GM23338 (cell line): ENCODE results near the gene DFFA. TPM values are rescaled to one million over a fixed set of nuclear protein-coding genes. Genes with fewer than 3 reads are reported as not detected.

Experiments used
- ATAC-seq: fragments of 200-7000 bp; cut with Tn5 transposase; 3 replicates; pipeline ENCODE4 v1.9.1; 2020
- DNase-seq: peaks from one replicate; pipeline ENCODE4 v3.0.0-alpha.2; 2015; ENCODE audit warnings: low spot score
- H2AFZ ChIP-seq: fragments of 200-600 bp; sonication (generic); 2 replicates; pipeline ENCODE4 v1.8.0; 2016; ENCODE audit warnings: antibody characterized with exemption, mild to moderate bottlenecking, moderate library complexity
- H3F3A ChIP-seq: fragments of 200-600 bp; sonication (generic); replicated peaks from 2 replicates; pipeline ENCODE4 v1.8.0; 2017; ENCODE audit warnings: antibody characterized with exemption, mixed run types, low read depth
- H3K27ac ChIP-seq: fragments of 200-600 bp; sonication (generic); 2 replicates; pipeline ENCODE4 v1.6.1; 2016; ENCODE audit warnings: low read depth
- H3K27me3 ChIP-seq: fragments of 200-600 bp; sonication (generic); 2 replicates; pipeline ENCODE4 v1.8.0; 2016; ENCODE audit warnings: mild to moderate bottlenecking, mixed run types, moderate library complexity; ENCODE audit not compliant: insufficient read depth
- H3K36me3 ChIP-seq: fragments of 200-600 bp; sonication (generic); 2 replicates; pipeline ENCODE4 v1.8.0; 2016; ENCODE audit warnings: mild to moderate bottlenecking; ENCODE audit not compliant: insufficient read depth
- H3K4me1 ChIP-seq: fragments of 200-600 bp; sonication (generic); 2 replicates; pipeline ENCODE4 v1.8.0; 2016; ENCODE audit warnings: mild to moderate bottlenecking, moderate library complexity; ENCODE audit not compliant: insufficient read depth
- H3K4me2 ChIP-seq: fragments of 200-600 bp; sonication (generic); 2 replicates; pipeline ENCODE4 v1.7.1; 2017; ENCODE audit warnings: mixed run types
- H3K4me3 ChIP-seq: fragments of 200-600 bp; sonication (generic); 2 replicates; pipeline ENCODE4 v1.6.1; 2016; ENCODE audit warnings: mixed run types
- H3K79me2 ChIP-seq: fragments of 200-600 bp; sonication (generic); replicated peaks from 2 replicates; pipeline ENCODE4 v1.8.0; 2017; ENCODE audit warnings: mild to moderate bottlenecking; ENCODE audit not compliant: insufficient read depth
- H3K9me2 ChIP-seq: fragments of 200-600 bp; sonication (generic); 2 replicates; pipeline ENCODE4 v1.8.0; 2017; ENCODE audit not compliant: insufficient read depth
- H4K20me1 ChIP-seq: fragments of 200-600 bp; sonication (generic); replicated peaks from 2 replicates; pipeline ENCODE4 v1.8.0; 2017; ENCODE audit warnings: mild to moderate bottlenecking; ENCODE audit not compliant: insufficient read depth
- H3K27ac Mint-ChIP-seq: 2 replicates; pipeline ENCODE4 v1.8.0; 2020; ENCODE audit warnings: inconsistent platforms, mild to moderate bottlenecking, moderate library complexity, mixed read lengths
- H3K27me3 Mint-ChIP-seq: 3 replicates; pipeline ENCODE4 v1.8.0; 2022; ENCODE audit warnings: low read depth, mild to moderate bottlenecking, moderate library complexity, mixed read lengths, inconsistent platforms; ENCODE audit not compliant: insufficient read depth, poor library complexity
- H3K36me3 Mint-ChIP-seq: 3 replicates; pipeline ENCODE4 v1.8.0; 2021; ENCODE audit warnings: low read depth, mild to moderate bottlenecking, inconsistent platforms, moderate library complexity, mixed read lengths
- H3K4me1 Mint-ChIP-seq: 3 replicates; pipeline ENCODE4 v1.8.0; 2020; ENCODE audit warnings: mild to moderate bottlenecking, inconsistent platforms, mixed read lengths
- H3K4me3 Mint-ChIP-seq: 3 replicates; pipeline ENCODE4 v1.8.0; 2021; ENCODE audit warnings: moderate library complexity, mild to moderate bottlenecking, inconsistent platforms, mixed read lengths
- H3K9me3 Mint-ChIP-seq: 3 replicates; pipeline ENCODE4 v1.8.0; 2020; ENCODE audit warnings: moderate library complexity, mild to moderate bottlenecking, inconsistent platforms, mixed read lengths
- CREB1 ChIP-seq: fragments of 250-450 bp; sonication (Bioruptor Pico); IDR thresholded peaks from 2 replicates; pipeline ENCODE4 v1.5.0; 2020; ENCODE audit warnings: low read depth, mild to moderate bottlenecking, moderate library complexity
- EZH2 ChIP-seq: fragments of 200-600 bp; sonication (generic); IDR thresholded peaks from one replicate; pipeline ENCODE4 v1.8.0; 2017; ENCODE audit warnings: antibody characterized with exemption, mild to moderate bottlenecking, low read depth; ENCODE audit not compliant: unreplicated experiment
- EZH2phosphoT487 ChIP-seq: fragments of 200-600 bp; sonication (generic); IDR thresholded peaks from one replicate; pipeline ENCODE4 v1.8.1; 2018; ENCODE audit warnings: antibody characterized with exemption; ENCODE audit not compliant: unreplicated experiment
- JUNB ChIP-seq: IDR thresholded peaks from one replicate; pipeline ENCODE4 v1.6.1; 2016; ENCODE audit warnings: antibody characterized with exemption; ENCODE audit not compliant: unreplicated experiment
- NANOG ChIP-seq: IDR thresholded peaks from 2 replicates; pipeline ENCODE4 v1.6.1; 2016; ENCODE audit warnings: antibody characterized with exemption, borderline replicate concordance
- POLR2AphosphoS5 ChIP-seq: IDR thresholded peaks from 2 replicates; pipeline ENCODE4 v1.6.1; 2016; ENCODE audit warnings: antibody characterized with exemption, low read depth
- STAT1 ChIP-seq: IDR thresholded peaks from one replicate; pipeline ENCODE4 v1.6.1; 2016; ENCODE audit warnings: antibody characterized with exemption; ENCODE audit not compliant: unreplicated experiment
- ZNF114 ChIP-seq: fragments of 250-450 bp; sonication (Bioruptor Pico); IDR thresholded peaks from 2 replicates; pipeline ENCODE4 v1.5.0; 2020; ENCODE audit warnings: mild to moderate bottlenecking, moderate library complexity
- ZNF331 ChIP-seq: fragments of 250-450 bp; sonication (Bioruptor Pico); IDR thresholded peaks from 2 replicates; pipeline ENCODE4 v1.5.0; 2020; ENCODE audit warnings: low read depth, mild to moderate bottlenecking, moderate library complexity
- polyA plus RNA-seq: library from polyadenylated mRNA; unstranded; fragments of >200 nt; fragmentation: Nextera tagmentation; extraction: Ambion mirVana; gene quantifications from 2 replicates; pipeline ENCODE4 v1.2.1, GENCODE V29; 2016
- total RNA-seq: library from RNA; depleted of rRNA; stranded (reverse); fragments of >200 nt; shearing (Covaris generic); gene quantifications from 2 replicates; pipeline ENCODE4 v1.2.3, GENCODE V29; 2014
- TF ChIP-seq, protein P1 (sequence below), 2 experiments: fragments of 200-600 bp in 1 of 2; sonication (generic) in 1 of 2; conservative IDR thresholded peaks; 2 replicates each; pipeline versions ENCODE4 v1.5.1 to v1.6.1; 2016 to 2017; ENCODE audit warnings: antibody characterized with exemption in 2 of 2, low read depth in 2 of 2, mild to moderate bottlenecking in 2 of 2, moderate library complexity in 1 of 2
- TF ChIP-seq, protein P2 (sequence below): IDR thresholded peaks from one replicate; pipeline ENCODE4 v1.6.1; 2018; ENCODE audit warnings: antibody characterized with exemption; ENCODE audit not compliant: unreplicated experiment
- TF ChIP-seq, protein P3 (sequence below): IDR thresholded peaks from 2 replicates; pipeline ENCODE4 v1.6.1; 2016; ENCODE audit warnings: antibody characterized with exemption
- TF ChIP-seq, protein P4 (sequence below): fragments of 250-450 bp; sonication (Bioruptor Pico); IDR thresholded peaks from 2 replicates; pipeline ENCODE4 v1.5.0; 2020; ENCODE audit warnings: mild to moderate bottlenecking, moderate library complexity

The DFFA gene
- total and polyA plus RNA-seq, 2 experiments from 2014 or later, result 65.2 to 82.0 TPM

DNA sequence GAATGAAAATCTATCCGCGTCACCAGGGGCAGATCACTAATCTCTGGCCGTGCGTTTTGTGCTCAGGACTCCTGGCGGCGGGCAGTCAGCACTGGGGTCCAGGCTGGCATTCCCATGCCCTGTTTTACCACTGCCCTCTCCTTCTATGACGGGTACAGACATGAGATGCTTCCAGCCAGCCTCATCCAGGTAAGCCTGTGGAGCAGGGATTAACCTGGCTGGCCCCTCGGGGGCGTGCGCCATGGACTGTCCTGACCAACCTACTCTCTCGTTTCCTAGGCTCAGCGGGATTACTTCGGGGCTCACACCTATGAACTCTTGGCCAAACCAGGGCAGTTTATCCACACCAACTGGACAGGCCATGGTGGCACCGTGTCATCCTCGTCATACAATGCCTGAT lies 53.0 kb downstream of the DFFA start:
- no peak overlapping the region for H3K4me2 ChIP-seq
- no peaks in the 10 kb centered on the region for H3K9me2 ChIP-seq
- no peak for ATAC-seq
- H3F3A ChIP-seq, result peaks cover 25% of the 10 kb centered on the region
- H3K4me1 Mint-ChIP-seq, result peaks cover 6% of the 10 kb centered on the region
- H3K27ac Mint-ChIP-seq, result peak overlapping the region; percentile 86; the same call in 1 of the 2 replicates
- H3K27ac ChIP-seq, result no peak overlapping the region
- H3K27me3 ChIP-seq, result no peaks in the 10 kb centered on the region
- peaks cover 15% of the 10 kb centered on the region for H4K20me1 ChIP-seq
- H3K4me3 ChIP-seq, result no peak overlapping the region
- H3K27me3 Mint-ChIP-seq, result peaks cover 6% of the 10 kb centered on the region
- no peaks in the 10 kb centered on the region; the same call in 1 of the 2 replicates for H3K79me2 ChIP-seq
- no peaks in the 10 kb centered on the region for H3K4me1 ChIP-seq
- TF ChIP-seq CREB1 (no peak), POLR2AphosphoS5 (no peak), STAT1 (no peak), NANOG (no peak), EZH2 (no peak), ZNF331 (no peak), EZH2phosphoT487 (no peak), ZNF114 (no peak), JUNB (no peak)
- TF ChIP-seq, protein P1, sequence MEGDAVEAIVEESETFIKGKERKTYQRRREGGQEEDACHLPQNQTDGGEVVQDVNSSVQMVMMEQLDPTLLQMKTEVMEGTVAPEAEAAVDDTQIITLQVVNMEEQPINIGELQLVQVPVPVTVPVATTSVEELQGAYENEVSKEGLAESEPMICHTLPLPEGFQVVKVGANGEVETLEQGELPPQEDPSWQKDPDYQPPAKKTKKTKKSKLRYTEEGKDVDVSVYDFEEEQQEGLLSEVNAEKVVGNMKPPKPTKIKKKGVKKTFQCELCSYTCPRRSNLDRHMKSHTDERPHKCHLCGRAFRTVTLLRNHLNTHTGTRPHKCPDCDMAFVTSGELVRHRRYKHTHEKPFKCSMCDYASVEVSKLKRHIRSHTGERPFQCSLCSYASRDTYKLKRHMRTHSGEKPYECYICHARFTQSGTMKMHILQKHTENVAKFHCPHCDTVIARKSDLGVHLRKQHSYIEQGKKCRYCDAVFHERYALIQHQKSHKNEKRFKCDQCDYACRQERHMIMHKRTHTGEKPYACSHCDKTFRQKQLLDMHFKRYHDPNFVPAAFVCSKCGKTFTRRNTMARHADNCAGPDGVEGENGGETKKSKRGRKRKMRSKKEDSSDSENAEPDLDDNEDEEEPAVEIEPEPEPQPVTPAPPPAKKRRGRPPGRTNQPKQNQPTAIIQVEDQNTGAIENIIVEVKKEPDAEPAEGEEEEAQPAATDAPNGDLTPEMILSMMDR (conservative IDR thresholded peaks at IDR 0.05; ENCODE audit: low read depth in 2 of 2), result no peak
- TF ChIP-seq, protein P2, sequence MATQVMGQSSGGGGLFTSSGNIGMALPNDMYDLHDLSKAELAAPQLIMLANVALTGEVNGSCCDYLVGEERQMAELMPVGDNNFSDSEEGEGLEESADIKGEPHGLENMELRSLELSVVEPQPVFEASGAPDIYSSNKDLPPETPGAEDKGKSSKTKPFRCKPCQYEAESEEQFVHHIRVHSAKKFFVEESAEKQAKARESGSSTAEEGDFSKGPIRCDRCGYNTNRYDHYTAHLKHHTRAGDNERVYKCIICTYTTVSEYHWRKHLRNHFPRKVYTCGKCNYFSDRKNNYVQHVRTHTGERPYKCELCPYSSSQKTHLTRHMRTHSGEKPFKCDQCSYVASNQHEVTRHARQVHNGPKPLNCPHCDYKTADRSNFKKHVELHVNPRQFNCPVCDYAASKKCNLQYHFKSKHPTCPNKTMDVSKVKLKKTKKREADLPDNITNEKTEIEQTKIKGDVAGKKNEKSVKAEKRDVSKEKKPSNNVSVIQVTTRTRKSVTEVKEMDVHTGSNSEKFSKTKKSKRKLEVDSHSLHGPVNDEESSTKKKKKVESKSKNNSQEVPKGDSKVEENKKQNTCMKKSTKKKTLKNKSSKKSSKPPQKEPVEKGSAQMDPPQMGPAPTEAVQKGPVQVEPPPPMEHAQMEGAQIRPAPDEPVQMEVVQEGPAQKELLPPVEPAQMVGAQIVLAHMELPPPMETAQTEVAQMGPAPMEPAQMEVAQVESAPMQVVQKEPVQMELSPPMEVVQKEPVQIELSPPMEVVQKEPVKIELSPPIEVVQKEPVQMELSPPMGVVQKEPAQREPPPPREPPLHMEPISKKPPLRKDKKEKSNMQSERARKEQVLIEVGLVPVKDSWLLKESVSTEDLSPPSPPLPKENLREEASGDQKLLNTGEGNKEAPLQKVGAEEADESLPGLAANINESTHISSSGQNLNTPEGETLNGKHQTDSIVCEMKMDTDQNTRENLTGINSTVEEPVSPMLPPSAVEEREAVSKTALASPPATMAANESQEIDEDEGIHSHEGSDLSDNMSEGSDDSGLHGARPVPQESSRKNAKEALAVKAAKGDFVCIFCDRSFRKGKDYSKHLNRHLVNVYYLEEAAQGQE, result no peak
- TF ChIP-seq, protein P3, sequence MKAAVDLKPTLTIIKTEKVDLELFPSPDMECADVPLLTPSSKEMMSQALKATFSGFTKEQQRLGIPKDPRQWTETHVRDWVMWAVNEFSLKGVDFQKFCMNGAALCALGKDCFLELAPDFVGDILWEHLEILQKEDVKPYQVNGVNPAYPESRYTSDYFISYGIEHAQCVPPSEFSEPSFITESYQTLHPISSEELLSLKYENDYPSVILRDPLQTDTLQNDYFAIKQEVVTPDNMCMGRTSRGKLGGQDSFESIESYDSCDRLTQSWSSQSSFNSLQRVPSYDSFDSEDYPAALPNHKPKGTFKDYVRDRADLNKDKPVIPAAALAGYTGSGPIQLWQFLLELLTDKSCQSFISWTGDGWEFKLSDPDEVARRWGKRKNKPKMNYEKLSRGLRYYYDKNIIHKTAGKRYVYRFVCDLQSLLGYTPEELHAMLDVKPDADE, result no peak
- TF ChIP-seq, protein P4, sequence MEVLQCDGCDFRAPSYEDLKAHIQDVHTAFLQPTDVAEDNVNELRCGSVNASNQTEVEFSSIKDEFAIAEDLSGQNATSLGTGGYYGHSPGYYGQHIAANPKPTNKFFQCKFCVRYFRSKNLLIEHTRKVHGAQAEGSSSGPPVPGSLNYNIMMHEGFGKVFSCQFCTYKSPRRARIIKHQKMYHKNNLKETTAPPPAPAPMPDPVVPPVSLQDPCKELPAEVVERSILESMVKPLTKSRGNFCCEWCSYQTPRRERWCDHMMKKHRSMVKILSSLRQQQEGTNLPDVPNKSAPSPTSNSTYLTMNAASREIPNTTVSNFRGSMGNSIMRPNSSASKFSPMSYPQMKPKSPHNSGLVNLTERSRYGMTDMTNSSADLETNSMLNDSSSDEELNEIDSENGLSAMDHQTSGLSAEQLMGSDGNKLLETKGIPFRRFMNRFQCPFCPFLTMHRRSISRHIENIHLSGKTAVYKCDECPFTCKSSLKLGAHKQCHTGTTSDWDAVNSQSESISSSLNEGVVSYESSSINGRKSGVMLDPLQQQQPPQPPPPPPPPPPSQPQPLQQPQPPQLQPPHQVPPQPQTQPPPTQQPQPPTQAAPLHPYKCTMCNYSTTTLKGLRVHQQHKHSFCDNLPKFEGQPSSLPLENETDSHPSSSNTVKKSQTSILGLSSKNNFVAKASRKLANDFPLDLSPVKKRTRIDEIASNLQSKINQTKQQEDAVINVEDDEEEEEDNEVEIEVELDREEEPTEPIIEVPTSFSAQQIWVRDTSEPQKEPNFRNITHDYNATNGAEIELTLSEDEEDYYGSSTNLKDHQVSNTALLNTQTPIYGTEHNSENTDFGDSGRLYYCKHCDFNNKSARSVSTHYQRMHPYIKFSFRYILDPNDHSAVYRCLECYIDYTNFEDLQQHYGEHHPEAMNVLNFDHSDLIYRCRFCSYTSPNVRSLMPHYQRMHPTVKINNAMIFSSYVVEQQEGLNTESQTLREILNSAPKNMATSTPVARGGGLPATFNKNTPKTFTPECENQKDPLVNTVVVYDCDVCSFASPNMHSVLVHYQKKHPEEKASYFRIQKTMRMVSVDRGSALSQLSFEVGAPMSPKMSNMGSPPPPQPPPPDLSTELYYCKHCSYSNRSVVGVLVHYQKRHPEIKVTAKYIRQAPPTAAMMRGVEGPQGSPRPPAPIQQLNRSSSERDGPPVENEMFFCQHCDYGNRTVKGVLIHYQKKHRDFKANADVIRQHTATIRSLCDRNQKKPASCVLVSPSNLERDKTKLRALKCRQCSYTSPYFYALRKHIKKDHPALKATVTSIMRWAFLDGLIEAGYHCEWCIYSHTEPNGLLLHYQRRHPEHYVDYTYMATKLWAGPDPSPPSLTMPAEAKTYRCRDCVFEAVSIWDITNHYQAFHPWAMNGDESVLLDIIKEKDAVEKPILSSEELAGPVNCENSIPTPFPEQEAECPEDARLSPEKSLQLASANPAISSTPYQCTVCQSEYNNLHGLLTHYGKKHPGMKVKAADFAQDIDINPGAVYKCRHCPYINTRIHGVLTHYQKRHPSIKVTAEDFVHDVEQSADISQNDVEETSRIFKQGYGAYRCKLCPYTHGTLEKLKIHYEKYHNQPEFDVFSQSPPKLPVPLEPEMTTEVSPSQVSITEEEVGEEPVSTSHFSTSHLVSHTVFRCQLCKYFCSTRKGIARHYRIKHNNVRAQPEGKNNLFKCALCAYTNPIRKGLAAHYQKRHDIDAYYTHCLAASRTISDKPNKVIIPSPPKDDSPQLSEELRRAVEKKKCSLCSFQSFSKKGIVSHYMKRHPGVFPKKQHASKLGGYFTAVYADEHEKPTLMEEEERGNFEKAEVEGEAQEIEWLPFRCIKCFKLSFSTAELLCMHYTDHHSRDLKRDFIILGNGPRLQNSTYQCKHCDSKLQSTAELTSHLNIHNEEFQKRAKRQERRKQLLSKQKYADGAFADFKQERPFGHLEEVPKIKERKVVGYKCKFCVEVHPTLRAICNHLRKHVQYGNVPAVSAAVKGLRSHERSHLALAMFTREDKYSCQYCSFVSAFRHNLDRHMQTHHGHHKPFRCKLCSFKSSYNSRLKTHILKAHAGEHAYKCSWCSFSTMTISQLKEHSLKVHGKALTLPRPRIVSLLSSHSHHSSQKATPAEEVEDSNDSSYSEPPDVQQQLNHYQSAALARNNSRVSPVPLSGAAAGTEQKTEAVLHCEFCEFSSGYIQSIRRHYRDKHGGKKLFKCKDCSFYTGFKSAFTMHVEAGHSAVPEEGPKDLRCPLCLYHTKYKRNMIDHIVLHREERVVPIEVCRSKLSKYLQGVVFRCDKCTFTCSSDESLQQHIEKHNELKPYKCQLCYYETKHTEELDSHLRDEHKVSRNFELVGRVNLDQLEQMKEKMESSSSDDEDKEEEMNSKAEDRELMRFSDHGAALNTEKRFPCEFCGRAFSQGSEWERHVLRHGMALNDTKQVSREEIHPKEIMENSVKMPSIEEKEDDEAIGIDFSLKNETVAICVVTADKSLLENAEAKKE (CRISPR knock-in tag), result no peak
- no peaks in the 10 kb centered on the region; the same call in 2 of the 3 replicates for H3K9me3 Mint-ChIP-seq
- no peak overlapping the region for H2AFZ ChIP-seq
- H3K4me3 Mint-ChIP-seq, result no peak overlapping the region; the same call in 2 of the 3 replicates
- peaks cover 61% of the 10 kb centered on the region for H3K36me3 ChIP-seq
- peaks cover 70% of the 10 kb centered on the region for H3K36me3 Mint-ChIP-seq
- DNase-seq, result no peak
